SK-N-SH (cell line): Measurements from ENCODE around the gene MEIKIN. TPM values are rescaled to one million over a fixed set of nuclear protein-coding genes. Genes with fewer than 3 reads are reported as not detected.

Source experiments
- CTCF ChIA-PET: fragments of 300-600, 350-600 bp; formaldehyde crosslinking; extraction: SDS; loops from one replicate; lab custom pipeline; 2021; lab: Yijun Ruan, JAX
- POLR2A ChIA-PET: fragments of 350-600 bp; sonication (Branson Sonifier 250); formaldehyde crosslinking; extraction: SDS; loops from one replicate; lab custom pipeline; 2020; ENCODE audit warnings: antibody characterized with exemption, inconsistent platforms; lab: Yijun Ruan, JAX
- DNase-seq: peaks from one replicate; pipeline ENCODE4 v3.0.0; 2012
- H2AFZ ChIP-seq: fragments of 200-600 bp; sonication (generic); 2 replicates; pipeline ENCODE4 v1.8.1; 2016; ENCODE audit warnings: antibody characterized with exemption, mild to moderate bottlenecking, low read depth
- H3F3A ChIP-seq: fragments of 200-600 bp; sonication (generic); replicated peaks from 2 replicates; pipeline ENCODE3; 2016; ENCODE audit warnings: antibody characterized with exemption, mild to moderate bottlenecking; ENCODE audit not compliant: insufficient read depth
- H3K27ac ChIP-seq, 2 experiments: fragments of 200-500 bp in 1 of 2; fragments of 200-600 bp in 1 of 2; sonication (Bioruptor generic) in 1 of 2; sonication (generic), shearing (Covaris generic) in 1 of 2; 2 replicates each; pipeline versions ENCODE4 v1.5.1 to v1.6.1; 2014 to 2016; ENCODE audit warnings: low read depth in 2 of 2, inconsistent platforms in 1 of 2, low read length in 1 of 2, mild to moderate bottlenecking in 1 of 2, mixed read lengths in 1 of 2
- H3K27me3 ChIP-seq: fragments of 200-600 bp; sonication (generic), shearing (Covaris generic); 2 replicates; pipeline ENCODE4 v1.6.1; 2016; ENCODE audit warnings: mixed run types; ENCODE audit not compliant: insufficient read depth
- H3K36me3 ChIP-seq, 2 experiments: fragments of 200-500 bp in 1 of 2; fragments of 200-600 bp in 1 of 2; sonication (Bioruptor generic) in 1 of 2; sonication (generic) in 1 of 2; replicated peaks in 1 of 2; 2 replicates each; pipeline versions ENCODE3 to v1.5.1; 2014 to 2016; ENCODE audit warnings: low read length in 1 of 2, mild to moderate bottlenecking in 1 of 2; ENCODE audit not compliant: insufficient read depth in 2 of 2, control insufficient read depth in 1 of 2
- H3K4me1 ChIP-seq, 2 experiments: fragments of 200-500 bp in 1 of 2; fragments of 200-600 bp in 1 of 2; sonication (Bioruptor generic) in 1 of 2; sonication (generic), shearing (Covaris generic) in 1 of 2; 2 replicates each; pipeline versions ENCODE4 v1.5.1 to v1.6.1; 2014 to 2016; ENCODE audit warnings: low read depth in 1 of 2, low read length in 1 of 2, mixed run types in 1 of 2; ENCODE audit not compliant: insufficient read depth in 2 of 2, control insufficient read depth in 1 of 2
- H3K4me2 ChIP-seq: fragments of 200-600 bp; sonication (generic), shearing (Covaris generic); 2 replicates; pipeline ENCODE4 v1.6.1; 2017; ENCODE audit warnings: mixed run types
- H3K4me3 ChIP-seq, 2 experiments: fragments of 200-500 bp in 1 of 2; fragments of 200-600 bp in 1 of 2; sonication (Bioruptor generic) in 1 of 2; sonication (generic), shearing (Covaris generic) in 1 of 2; 2 replicates each; pipeline versions ENCODE4 v1.5.1 to v1.8.1; 2014 to 2016; ENCODE audit warnings: low read depth in 2 of 2, inconsistent platforms in 1 of 2, low read length in 1 of 2, mild to moderate bottlenecking in 1 of 2, mixed read lengths in 1 of 2, moderate library complexity in 1 of 2
- H3K79me2 ChIP-seq: fragments of 200-600 bp; sonication (generic); 2 replicates; pipeline ENCODE4 v1.8.1; 2017; ENCODE audit warnings: mild to moderate bottlenecking; ENCODE audit not compliant: insufficient read depth
- H3K9ac ChIP-seq: fragments of 200-600 bp; sonication (generic); 2 replicates; pipeline ENCODE4 v1.6.1; 2017; ENCODE audit warnings: mixed run types
- H3K9me2 ChIP-seq: fragments of 200-600 bp; sonication (generic); 2 replicates; pipeline ENCODE4 v1.6.1; 2017; ENCODE audit warnings: mixed run types
- H3K9me3 ChIP-seq: fragments of 200-600 bp; sonication (generic); 2 replicates; pipeline ENCODE4 v1.6.1; 2017; ENCODE audit warnings: mixed run types, mild to moderate bottlenecking, moderate library complexity
- H4K20me1 ChIP-seq: fragments of 200-600 bp; sonication (generic); 2 replicates; pipeline ENCODE4 v1.6.1; 2017; ENCODE audit warnings: mild to moderate bottlenecking, mixed run types; ENCODE audit not compliant: insufficient read depth
- EZH2phosphoT487 ChIP-seq: fragments of 200-600 bp; sonication (generic); IDR thresholded peaks from 2 replicates; pipeline ENCODE4 v1.6.1; 2017; ENCODE audit warnings: low read depth, mixed run types, mild to moderate bottlenecking, antibody characterized with exemption, moderate library complexity, borderline replicate concordance
- FOSL2 ChIP-seq: IDR thresholded peaks from 2 replicates; pipeline ENCODE4 v1.4.0; 2012; ENCODE audit warnings: low read depth, mild to moderate bottlenecking, moderate library complexity, borderline replicate concordance
- FOXJ3 ChIP-seq: sonication (generic); formaldehyde crosslinking; IDR thresholded peaks from 2 replicates; pipeline ENCODE4 v1.5.1; 2020; ENCODE audit warnings: mild to moderate bottlenecking, missing genetic modification reagents
- FOXM1 ChIP-seq: IDR thresholded peaks from 2 replicates; pipeline ENCODE4 v1.4.0; 2012; ENCODE audit warnings: low read depth, mild to moderate bottlenecking
- GATA2 ChIP-seq: sonication (generic); formaldehyde crosslinking; IDR thresholded peaks from 2 replicates; pipeline ENCODE4 v1.5.0; 2020; ENCODE audit warnings: mild to moderate bottlenecking, missing genetic modification reagents
- JUND ChIP-seq: IDR thresholded peaks from 2 replicates; pipeline ENCODE4 v1.4.0; 2012
- MEF2A ChIP-seq: IDR thresholded peaks from 2 replicates; pipeline ENCODE4 v1.4.0; 2012; ENCODE audit warnings: low read depth, borderline replicate concordance
- NFIC ChIP-seq: IDR thresholded peaks from 2 replicates; pipeline ENCODE4 v1.4.0; 2012; ENCODE audit warnings: borderline replicate concordance
- NRF1 ChIP-seq: IDR thresholded peaks from 2 replicates; pipeline ENCODE4 v1.6.1; 2012; ENCODE audit warnings: low read depth, mild to moderate bottlenecking, low read length
- POLR2AphosphoS5 ChIP-seq: IDR thresholded peaks from 2 replicates; pipeline ENCODE4 v1.6.1; 2012; ENCODE audit warnings: low read depth, low read length
- RAD21 ChIP-seq: IDR thresholded peaks from 2 replicates; pipeline ENCODE4 v1.6.1; 2012; ENCODE audit warnings: mild to moderate bottlenecking, low read length
- RCOR1 ChIP-seq: fragments of 150-350 bp; IDR thresholded peaks from 2 replicates; pipeline ENCODE4 v1.6.1; 2017; ENCODE audit warnings: antibody characterized with exemption, low read length
- RFX5 ChIP-seq: IDR thresholded peaks from 2 replicates; pipeline ENCODE4 v1.6.1; 2012; ENCODE audit warnings: mild to moderate bottlenecking, improper control_type of control experiment, low read length
- RXRA ChIP-seq: IDR thresholded peaks from 2 replicates; pipeline ENCODE4 v1.4.0; 2012; ENCODE audit warnings: low read depth, mild to moderate bottlenecking, borderline replicate concordance
- SIN3A ChIP-seq: IDR thresholded peaks from 2 replicates; pipeline ENCODE4 v1.6.1; 2012; ENCODE audit warnings: low read depth, mild to moderate bottlenecking, low read length, moderate library complexity, borderline replicate concordance
- SMC3 ChIP-seq: IDR thresholded peaks from 2 replicates; pipeline ENCODE4 v1.6.1; 2012; ENCODE audit warnings: low read depth, low read length, improper control_type of control experiment
- TAF1 ChIP-seq: IDR thresholded peaks from 2 replicates; pipeline ENCODE4 v1.6.1; 2012; ENCODE audit warnings: low read depth, mild to moderate bottlenecking, low read length, moderate library complexity, borderline replicate concordance
- TCF12 ChIP-seq: IDR thresholded peaks from 2 replicates; pipeline ENCODE4 v1.4.0; 2012
- TEAD4 ChIP-seq: IDR thresholded peaks from 2 replicates; pipeline ENCODE4 v1.4.0; 2012; ENCODE audit warnings: mild to moderate bottlenecking, borderline replicate concordance; ENCODE audit not compliant: insufficient read depth
- YY1 ChIP-seq: IDR thresholded peaks from 2 replicates; pipeline ENCODE4 v1.4.0; 2012; ENCODE audit warnings: low read depth, mild to moderate bottlenecking
- WGBS: methylation state at CpG from one replicate; pipeline ENCODE4 v1.1.6; 2017; ENCODE audit warnings: low lambda C conversion rate; 5-methylcytosine and 5-hydroxymethylcytosine counted together
- polyA plus RNA-seq, 3 experiments: library from polyadenylated mRNA; depleted of rRNA; stranded (reverse); fragments of >200 nt; gene quantifications; 2 replicates each; pipeline ENCODE4 v1.2.3, GENCODE V29; 2012
- TF ChIP-seq, protein P1 (sequence below): fragments of 150-350 bp; IDR thresholded peaks from 2 replicates; pipeline ENCODE4 v1.6.1; 2016; ENCODE audit warnings: mild to moderate bottlenecking, low read depth, low read length
- TF ChIP-seq, protein P2 (sequence below): IDR thresholded peaks from 2 replicates; pipeline ENCODE4 v1.4.0; 2012; ENCODE audit warnings: low read depth
- TF ChIP-seq, protein P3 (sequence below): IDR thresholded peaks from 2 replicates; pipeline ENCODE4; 2012
- TF ChIP-seq, protein P4 (sequence below): IDR thresholded peaks from 2 replicates; pipeline ENCODE4 v1.6.1; 2012; ENCODE audit warnings: mild to moderate bottlenecking, low read depth, low read length, moderate library complexity
- TF ChIP-seq, protein P5 (sequence below): IDR thresholded peaks from 2 replicates; pipeline ENCODE4 v1.4.0; 2012; ENCODE audit warnings: low read depth, borderline replicate concordance

The MEIKIN gene
- polyA plus RNA-seq, 1 of the 3 experiments (the other 2 are of a cell fraction): not detected

DNA sequence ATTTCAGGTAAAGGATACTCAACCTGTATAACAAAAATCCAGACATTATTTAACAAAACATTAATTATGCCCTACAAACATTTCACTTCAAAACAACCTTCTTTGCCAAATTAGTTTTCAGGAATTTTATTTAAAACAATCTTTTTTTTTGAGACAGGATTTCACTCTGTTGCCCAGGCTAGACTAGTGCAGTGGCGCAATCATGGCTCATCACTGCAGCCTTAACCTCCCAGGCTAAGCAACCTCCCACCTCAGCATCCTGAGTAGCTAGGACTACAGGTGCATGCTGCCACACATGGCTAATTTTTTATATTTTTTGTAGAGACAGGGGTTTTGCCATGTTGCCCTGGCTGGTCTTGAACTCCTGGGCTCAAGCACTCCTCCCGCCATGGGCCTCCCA lies 152.6 kb downstream of the MEIKIN start (continued):
- TF ChIP-seq, protein P1, sequence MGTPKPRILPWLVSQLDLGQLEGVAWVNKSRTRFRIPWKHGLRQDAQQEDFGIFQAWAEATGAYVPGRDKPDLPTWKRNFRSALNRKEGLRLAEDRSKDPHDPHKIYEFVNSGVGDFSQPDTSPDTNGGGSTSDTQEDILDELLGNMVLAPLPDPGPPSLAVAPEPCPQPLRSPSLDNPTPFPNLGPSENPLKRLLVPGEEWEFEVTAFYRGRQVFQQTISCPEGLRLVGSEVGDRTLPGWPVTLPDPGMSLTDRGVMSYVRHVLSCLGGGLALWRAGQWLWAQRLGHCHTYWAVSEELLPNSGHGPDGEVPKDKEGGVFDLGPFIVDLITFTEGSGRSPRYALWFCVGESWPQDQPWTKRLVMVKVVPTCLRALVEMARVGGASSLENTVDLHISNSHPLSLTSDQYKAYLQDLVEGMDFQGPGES: no peak
- no peak for TF ChIP-seq JUND
- TF ChIP-seq FOXM1: no peak
- TF ChIP-seq, protein P2, sequence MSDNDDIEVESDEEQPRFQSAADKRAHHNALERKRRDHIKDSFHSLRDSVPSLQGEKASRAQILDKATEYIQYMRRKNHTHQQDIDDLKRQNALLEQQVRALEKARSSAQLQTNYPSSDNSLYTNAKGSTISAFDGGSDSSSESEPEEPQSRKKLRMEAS: no peak
- TF ChIP-seq, protein P3, sequence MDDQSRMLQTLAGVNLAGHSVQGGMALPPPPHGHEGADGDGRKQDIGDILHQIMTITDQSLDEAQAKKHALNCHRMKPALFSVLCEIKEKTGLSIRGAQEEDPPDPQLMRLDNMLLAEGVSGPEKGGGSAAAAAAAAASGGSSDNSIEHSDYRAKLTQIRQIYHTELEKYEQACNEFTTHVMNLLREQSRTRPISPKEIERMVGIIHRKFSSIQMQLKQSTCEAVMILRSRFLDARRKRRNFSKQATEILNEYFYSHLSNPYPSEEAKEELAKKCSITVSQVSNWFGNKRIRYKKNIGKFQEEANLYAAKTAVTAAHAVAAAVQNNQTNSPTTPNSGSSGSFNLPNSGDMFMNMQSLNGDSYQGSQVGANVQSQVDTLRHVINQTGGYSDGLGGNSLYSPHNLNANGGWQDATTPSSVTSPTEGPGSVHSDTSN: no peak
- TF ChIP-seq FOSL2: no peak
- TF ChIP-seq RAD21: no peak
- TF ChIP-seq TAF1: no peak

DNA sequence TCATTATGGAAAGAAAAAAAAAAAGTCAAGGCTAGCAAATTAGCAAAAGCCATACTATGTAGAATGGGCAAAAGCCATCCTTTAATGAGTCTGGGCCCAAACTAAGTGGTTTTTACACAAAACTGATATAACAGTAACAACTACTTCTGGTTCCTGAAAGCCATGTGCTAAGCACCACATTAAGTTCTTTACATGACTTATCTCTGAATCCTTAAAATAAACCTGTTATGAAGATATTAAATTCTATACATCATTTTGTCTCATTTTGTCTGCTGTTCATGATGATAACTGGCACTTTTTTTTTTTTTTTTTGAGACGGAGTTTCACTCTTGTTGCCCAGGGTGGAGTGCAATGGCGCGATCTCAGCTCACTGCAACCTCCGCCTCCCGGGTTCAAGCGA lies 153.6 kb downstream of the MEIKIN start:
- peaks cover 99% of the 10 kb centered on the region for H3K79me2 ChIP-seq
- no peaks in the 10 kb centered on the region for H3K9me2 ChIP-seq
- peaks cover 82% of the 10 kb centered on the region for H4K20me1 ChIP-seq
- H3F3A ChIP-seq: no peaks in the 10 kb centered on the region
- WGBS: over 99% methylated on average over 6 of the region's 6 CpGs
- no peak for DNase-seq
- H3K27me3 ChIP-seq: no peaks in the 10 kb centered on the region
- ChIA-PET POLR2A (no interaction called here), CTCF (no interaction called here)
- H3K9me3 ChIP-seq: no peaks in the 10 kb centered on the region
- H3K4me2 ChIP-seq: no peak overlapping the region
- no peak overlapping the region for H3K4me3 ChIP-seq
- peaks cover 0 to 13% of the 10 kb centered on the region in 2 experiments; a peak in 2 of 4 replicates for H3K4me1 ChIP-seq
- H3K27ac ChIP-seq: no peak overlapping the region
- H2AFZ ChIP-seq: no peak overlapping the region
- H3K36me3 ChIP-seq: peaks cover 0 to 4% of the 10 kb centered on the region in 2 experiments
- TF ChIP-seq RXRA (no peak), MEF2A (no peak), EZH2phosphoT487 (no peak), JUND (no peak), YY1 (no peak), TCF12 (no peak), RCOR1 (no peak), SMC3 (no peak), RFX5 (no peak), SIN3A (no peak), NFIC (no peak), FOXJ3 (CRISPR knock-in tag) (no peak), NRF1 (no peak), TEAD4 (no peak), POLR2AphosphoS5 (no peak), GATA2 (CRISPR knock-in tag) (no peak)
- TF ChIP-seq, protein P4, sequence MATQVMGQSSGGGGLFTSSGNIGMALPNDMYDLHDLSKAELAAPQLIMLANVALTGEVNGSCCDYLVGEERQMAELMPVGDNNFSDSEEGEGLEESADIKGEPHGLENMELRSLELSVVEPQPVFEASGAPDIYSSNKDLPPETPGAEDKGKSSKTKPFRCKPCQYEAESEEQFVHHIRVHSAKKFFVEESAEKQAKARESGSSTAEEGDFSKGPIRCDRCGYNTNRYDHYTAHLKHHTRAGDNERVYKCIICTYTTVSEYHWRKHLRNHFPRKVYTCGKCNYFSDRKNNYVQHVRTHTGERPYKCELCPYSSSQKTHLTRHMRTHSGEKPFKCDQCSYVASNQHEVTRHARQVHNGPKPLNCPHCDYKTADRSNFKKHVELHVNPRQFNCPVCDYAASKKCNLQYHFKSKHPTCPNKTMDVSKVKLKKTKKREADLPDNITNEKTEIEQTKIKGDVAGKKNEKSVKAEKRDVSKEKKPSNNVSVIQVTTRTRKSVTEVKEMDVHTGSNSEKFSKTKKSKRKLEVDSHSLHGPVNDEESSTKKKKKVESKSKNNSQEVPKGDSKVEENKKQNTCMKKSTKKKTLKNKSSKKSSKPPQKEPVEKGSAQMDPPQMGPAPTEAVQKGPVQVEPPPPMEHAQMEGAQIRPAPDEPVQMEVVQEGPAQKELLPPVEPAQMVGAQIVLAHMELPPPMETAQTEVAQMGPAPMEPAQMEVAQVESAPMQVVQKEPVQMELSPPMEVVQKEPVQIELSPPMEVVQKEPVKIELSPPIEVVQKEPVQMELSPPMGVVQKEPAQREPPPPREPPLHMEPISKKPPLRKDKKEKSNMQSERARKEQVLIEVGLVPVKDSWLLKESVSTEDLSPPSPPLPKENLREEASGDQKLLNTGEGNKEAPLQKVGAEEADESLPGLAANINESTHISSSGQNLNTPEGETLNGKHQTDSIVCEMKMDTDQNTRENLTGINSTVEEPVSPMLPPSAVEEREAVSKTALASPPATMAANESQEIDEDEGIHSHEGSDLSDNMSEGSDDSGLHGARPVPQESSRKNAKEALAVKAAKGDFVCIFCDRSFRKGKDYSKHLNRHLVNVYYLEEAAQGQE: no peak
- TF ChIP-seq, protein P2: no peak
- TF ChIP-seq, protein P5, sequence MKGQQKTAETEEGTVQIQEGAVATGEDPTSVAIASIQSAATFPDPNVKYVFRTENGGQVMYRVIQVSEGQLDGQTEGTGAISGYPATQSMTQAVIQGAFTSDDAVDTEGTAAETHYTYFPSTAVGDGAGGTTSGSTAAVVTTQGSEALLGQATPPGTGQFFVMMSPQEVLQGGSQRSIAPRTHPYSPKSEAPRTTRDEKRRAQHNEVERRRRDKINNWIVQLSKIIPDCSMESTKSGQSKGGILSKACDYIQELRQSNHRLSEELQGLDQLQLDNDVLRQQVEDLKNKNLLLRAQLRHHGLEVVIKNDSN: no peak
- TF ChIP-seq, all 33 proteins: peak for 0
- no peak overlapping the region for H3K9ac ChIP-seq
